Astrocyte (in vitro differentiated cells and primary cell): Measurements from ENCODE around the gene MISP. TPM values are rescaled to one million over a fixed set of nuclear protein-coding genes. Genes with fewer than 3 reads are reported as not detected.

ENCODE experiments used
- DNase-seq: peaks from one replicate; pipeline ENCODE4 v3.0.0-alpha.2; 2010; ENCODE audit warnings: low read depth
- FAIRE-seq: peaks from 2 replicates; lab custom pipeline; 2011; peaks lifted over from hg19 to GRCh38; lab: Jason Lieb, UNC
- H2AFZ ChIP-seq: 2 replicates; pipeline ENCODE4 v1.6.0; 2012; ENCODE audit warnings: low read depth, low read length, inconsistent platforms
- H3K27ac ChIP-seq: 2 replicates; pipeline ENCODE4 v1.5.1; 2011; ENCODE audit warnings: low read depth, low read length, inconsistent platforms
- H3K27me3 ChIP-seq: 2 replicates; pipeline ENCODE4 v1.6.0; 2011; ENCODE audit warnings: low read length, inconsistent platforms; ENCODE audit not compliant: insufficient read depth
- H3K36me3 ChIP-seq: 2 replicates; pipeline ENCODE4 v1.5.1; 2011; ENCODE audit warnings: low read length, inconsistent platforms; ENCODE audit not compliant: insufficient read depth
- H3K4me1 ChIP-seq: 2 replicates; pipeline ENCODE4 v1.5.1; 2011; ENCODE audit warnings: low read length, inconsistent platforms; ENCODE audit not compliant: insufficient read depth
- H3K4me2 ChIP-seq: 2 replicates; pipeline ENCODE4 v1.6.0; 2012; ENCODE audit warnings: low read length, inconsistent platforms
- H3K4me3 ChIP-seq: 2 replicates; pipeline ENCODE4 v1.5.1; 2011; ENCODE audit warnings: low read depth, mild to moderate bottlenecking, low read length, inconsistent platforms; ENCODE audit not compliant: insufficient read depth
- H3K79me2 ChIP-seq: 2 replicates; pipeline ENCODE4 v1.6.0; 2012; ENCODE audit warnings: mild to moderate bottlenecking, low read length, inconsistent platforms; ENCODE audit not compliant: insufficient read depth
- H3K9ac ChIP-seq: 2 replicates; pipeline ENCODE4 v1.6.0; 2012; ENCODE audit warnings: mild to moderate bottlenecking, low read length, inconsistent platforms
- H3K9me3 ChIP-seq: 2 replicates; pipeline ENCODE4 v1.5.1; 2012; ENCODE audit warnings: low read depth, mild to moderate bottlenecking, low read length, inconsistent platforms; ENCODE audit not compliant: insufficient read depth
- H4K20me1 ChIP-seq: 2 replicates; pipeline ENCODE4 v1.6.0; 2012; ENCODE audit warnings: low read length, inconsistent platforms; ENCODE audit not compliant: insufficient read depth
- H3K27ac Mint-ChIP-seq: one replicate; pipeline ENCODE4 v1.8.0; 2021; ENCODE audit warnings: mild to moderate bottlenecking, mixed read lengths; ENCODE audit not compliant: unreplicated experiment
- H3K27me3 Mint-ChIP-seq: one replicate; pipeline ENCODE4 v1.8.0; 2021; ENCODE audit warnings: low read depth, mixed read lengths; ENCODE audit not compliant: unreplicated experiment
- H3K36me3 Mint-ChIP-seq: one replicate; pipeline ENCODE4 v1.8.0; 2021; ENCODE audit warnings: low read depth, mixed read lengths; ENCODE audit not compliant: unreplicated experiment
- H3K4me1 Mint-ChIP-seq: one replicate; pipeline ENCODE4 v1.8.0; 2021; ENCODE audit warnings: low read depth, mixed read lengths; ENCODE audit not compliant: unreplicated experiment
- H3K4me3 Mint-ChIP-seq: one replicate; pipeline ENCODE4 v1.8.0; 2021; ENCODE audit warnings: mild to moderate bottlenecking, moderate library complexity, mixed read lengths; ENCODE audit not compliant: unreplicated experiment
- H3K9me3 Mint-ChIP-seq: one replicate; pipeline ENCODE4 v1.8.0; 2021; ENCODE audit warnings: mild to moderate bottlenecking, mixed read lengths; ENCODE audit not compliant: unreplicated experiment
- EZH2 ChIP-seq: IDR thresholded peaks from 2 replicates; pipeline ENCODE4 v1.6.1; 2012; ENCODE audit warnings: mild to moderate bottlenecking, low read length, inconsistent platforms; ENCODE audit not compliant: insufficient read depth
- total RNA-seq: library from RNA; stranded (reverse); gene quantifications from 2 replicates; pipeline ENCODE4 v1.2.1, GENCODE V29; 2021
- TF ChIP-seq, protein P1 (sequence below): IDR thresholded peaks from 2 replicates; pipeline ENCODE4 v1.5.1; 2011; ENCODE audit warnings: low read depth, mild to moderate bottlenecking, inconsistent platforms, low read length, moderate library complexity; ENCODE audit not compliant: insufficient read depth

MISP gene
- total RNA-seq, 1 donor from 2014 or later: 0.43 TPM

DNA sequence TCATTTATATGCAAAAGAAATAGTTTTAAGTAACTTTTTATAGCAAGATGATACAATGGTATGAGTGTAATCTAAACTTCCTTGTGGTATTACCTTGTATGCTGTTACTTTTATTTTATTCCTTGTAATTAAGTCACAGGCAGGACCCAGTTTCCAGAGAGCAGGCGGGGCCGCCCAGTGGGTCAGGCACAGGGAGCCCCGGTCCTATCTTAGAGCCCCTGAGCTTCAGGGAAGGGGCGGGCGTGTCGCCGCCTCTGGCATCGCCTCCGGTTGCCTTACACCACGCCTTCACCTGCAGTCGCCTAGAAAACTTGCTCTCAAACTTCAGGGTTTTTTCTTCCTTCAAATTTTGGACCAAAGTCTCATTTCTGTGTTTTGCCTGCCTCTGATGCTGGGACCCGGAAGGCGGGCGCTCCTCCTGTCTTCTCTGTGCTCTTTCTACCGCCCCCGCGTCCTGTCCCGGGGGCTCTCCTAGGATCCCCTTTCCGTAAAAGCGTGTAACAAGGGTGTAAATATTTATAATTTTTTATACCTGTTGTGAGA is 60.7 kb downstream of the MISP start:
- TF ChIP-seq, protein P1, sequence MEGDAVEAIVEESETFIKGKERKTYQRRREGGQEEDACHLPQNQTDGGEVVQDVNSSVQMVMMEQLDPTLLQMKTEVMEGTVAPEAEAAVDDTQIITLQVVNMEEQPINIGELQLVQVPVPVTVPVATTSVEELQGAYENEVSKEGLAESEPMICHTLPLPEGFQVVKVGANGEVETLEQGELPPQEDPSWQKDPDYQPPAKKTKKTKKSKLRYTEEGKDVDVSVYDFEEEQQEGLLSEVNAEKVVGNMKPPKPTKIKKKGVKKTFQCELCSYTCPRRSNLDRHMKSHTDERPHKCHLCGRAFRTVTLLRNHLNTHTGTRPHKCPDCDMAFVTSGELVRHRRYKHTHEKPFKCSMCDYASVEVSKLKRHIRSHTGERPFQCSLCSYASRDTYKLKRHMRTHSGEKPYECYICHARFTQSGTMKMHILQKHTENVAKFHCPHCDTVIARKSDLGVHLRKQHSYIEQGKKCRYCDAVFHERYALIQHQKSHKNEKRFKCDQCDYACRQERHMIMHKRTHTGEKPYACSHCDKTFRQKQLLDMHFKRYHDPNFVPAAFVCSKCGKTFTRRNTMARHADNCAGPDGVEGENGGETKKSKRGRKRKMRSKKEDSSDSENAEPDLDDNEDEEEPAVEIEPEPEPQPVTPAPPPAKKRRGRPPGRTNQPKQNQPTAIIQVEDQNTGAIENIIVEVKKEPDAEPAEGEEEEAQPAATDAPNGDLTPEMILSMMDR: no peak
- no peak for TF ChIP-seq EZH2
- H2AFZ ChIP-seq: no peak overlapping the region
- Mint-ChIP-seq H3K27ac (no peak overlapping the region), H3K4me3 (no peak overlapping the region), H3K9me3 (no peaks in the 10 kb centered on the region), H3K27me3 (no peaks in the 10 kb centered on the region), H3K4me1 (no peaks in the 10 kb centered on the region), H3K36me3 (peaks cover 14% of the 10 kb centered on the region)
- H3K9me3 ChIP-seq: no peaks in the 10 kb centered on the region
- no peak overlapping the region for H3K4me2 ChIP-seq
- DNase-seq (no peak), FAIRE-seq (no peak)
- H3K36me3 ChIP-seq: peaks cover 32% of the 10 kb centered on the region
- no peak overlapping the region for H3K9ac ChIP-seq
- H4K20me1 ChIP-seq: peaks cover 66% of the 10 kb centered on the region
- H3K27me3 ChIP-seq: no peaks in the 10 kb centered on the region
- no peak overlapping the region for H3K27ac ChIP-seq
- no peaks in the 10 kb centered on the region for H3K4me1 ChIP-seq
- peaks cover 41% of the 10 kb centered on the region for H3K79me2 ChIP-seq
- H3K4me3 ChIP-seq: no peak overlapping the region

DNA sequence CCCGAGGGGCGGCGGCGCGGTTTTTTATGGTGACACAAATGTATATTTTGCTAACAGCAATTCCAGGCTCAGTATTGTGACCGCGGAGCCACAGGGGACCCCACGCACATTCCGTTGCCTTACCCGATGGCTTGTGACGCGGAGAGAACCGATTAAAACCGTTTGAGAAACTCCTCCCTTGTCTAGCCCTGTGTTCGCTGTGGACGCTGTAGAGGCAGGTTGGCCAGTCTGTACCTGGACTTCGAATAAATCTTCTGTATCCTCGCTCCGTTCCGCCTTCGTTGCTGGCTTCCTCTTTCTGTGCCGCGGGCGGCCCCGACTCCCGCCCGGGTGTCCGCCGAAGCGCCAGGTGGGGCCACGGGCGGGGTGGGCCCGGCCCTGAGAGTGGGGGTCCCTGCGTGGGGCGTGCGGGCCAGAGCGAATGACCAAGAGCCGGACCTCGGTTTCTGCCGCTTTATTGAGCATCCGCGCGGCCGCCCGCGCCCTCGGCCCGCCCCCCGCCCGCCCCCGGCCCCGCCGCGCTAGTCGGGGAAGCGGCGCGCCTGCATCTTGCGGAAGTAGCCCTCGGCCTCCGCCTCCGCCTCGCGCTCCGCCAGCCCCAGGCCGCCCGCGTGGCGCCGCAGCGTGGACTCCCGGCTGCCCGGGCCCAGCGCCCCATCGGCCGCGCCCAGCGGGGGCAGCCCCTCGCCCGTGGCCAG is 61.3 kb downstream of the MISP start:
- Histone ChIP-seq H3K4me3 (no peak overlapping the region), H3K4me1 (no peaks in the 10 kb centered on the region), H3K79me2 (peaks cover 35% of the 10 kb centered on the region), H3K27me3 (no peaks in the 10 kb centered on the region), H3K27ac (no peak overlapping the region), H2AFZ (no peak overlapping the region), H3K9me3 (no peaks in the 10 kb centered on the region), H3K9ac (no peak overlapping the region), H3K4me2 (no peak overlapping the region), H3K36me3 (peaks cover 26% of the 10 kb centered on the region), H4K20me1 (peaks cover 60% of the 10 kb centered on the region)
- H3K27me3 Mint-ChIP-seq: no peaks in the 10 kb centered on the region
- H3K4me1 Mint-ChIP-seq: no peaks in the 10 kb centered on the region
- no peaks in the 10 kb centered on the region for H3K9me3 Mint-ChIP-seq
- no peak overlapping the region for H3K4me3 Mint-ChIP-seq
- FAIRE-seq (no peak), DNase-seq (no peak)
- TF ChIP-seq EZH2: no peak
- TF ChIP-seq, protein P1: no peak
- peaks cover 13% of the 10 kb centered on the region for H3K36me3 Mint-ChIP-seq
- no peak overlapping the region for H3K27ac Mint-ChIP-seq

DNA sequence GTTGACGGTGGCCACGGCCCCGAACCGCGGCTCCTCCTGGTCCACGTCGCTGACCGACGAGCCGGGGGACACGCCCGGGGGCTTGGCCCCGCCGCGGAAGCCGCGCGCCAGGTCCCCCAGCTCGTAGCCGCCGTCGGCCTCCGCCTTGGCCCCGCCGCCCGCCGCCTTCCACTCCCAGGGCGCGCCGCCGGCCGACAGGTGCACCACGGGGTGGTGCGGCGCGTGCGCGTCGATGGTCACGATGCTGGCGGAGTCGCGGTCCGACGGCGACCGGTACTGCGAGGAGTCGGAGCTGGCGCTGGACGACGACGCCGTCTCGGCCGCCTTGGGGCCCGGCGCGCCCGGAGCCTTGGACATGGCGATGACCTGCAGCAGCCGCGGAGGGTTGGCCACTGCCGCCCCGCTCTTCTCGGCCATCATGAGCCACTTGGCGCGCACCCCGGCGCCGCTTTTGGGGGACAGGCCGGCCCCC is 61.9 kb downstream of the MISP start:
- Histone ChIP-seq H3K27ac (no peak overlapping the region), H3K4me3 (no peak overlapping the region), H3K79me2 (peaks cover 29% of the 10 kb centered on the region), H2AFZ (no peak overlapping the region), H3K36me3 (peaks cover 20% of the 10 kb centered on the region), H3K9me3 (no peaks in the 10 kb centered on the region), H3K9ac (no peak overlapping the region), H3K4me2 (no peak overlapping the region), H4K20me1 (peaks cover 54% of the 10 kb centered on the region), H3K4me1 (no peaks in the 10 kb centered on the region), H3K27me3 (no peaks in the 10 kb centered on the region)
- Mint-ChIP-seq H3K4me1 (no peaks in the 10 kb centered on the region), H3K27ac (no peak overlapping the region), H3K4me3 (no peak overlapping the region), H3K36me3 (peaks cover 8% of the 10 kb centered on the region), H3K9me3 (no peaks in the 10 kb centered on the region), H3K27me3 (no peaks in the 10 kb centered on the region)
- FAIRE-seq (no peak), DNase-seq (no peak)
- TF ChIP-seq, protein P1: no peak
- no peak for TF ChIP-seq EZH2
